Measurements from ENCODE around the gene CCDC116.
A peak's percentile ranks its signal among the peaks of the same experiment; 100 is the strongest.

CCDC116 gene

DNA sequence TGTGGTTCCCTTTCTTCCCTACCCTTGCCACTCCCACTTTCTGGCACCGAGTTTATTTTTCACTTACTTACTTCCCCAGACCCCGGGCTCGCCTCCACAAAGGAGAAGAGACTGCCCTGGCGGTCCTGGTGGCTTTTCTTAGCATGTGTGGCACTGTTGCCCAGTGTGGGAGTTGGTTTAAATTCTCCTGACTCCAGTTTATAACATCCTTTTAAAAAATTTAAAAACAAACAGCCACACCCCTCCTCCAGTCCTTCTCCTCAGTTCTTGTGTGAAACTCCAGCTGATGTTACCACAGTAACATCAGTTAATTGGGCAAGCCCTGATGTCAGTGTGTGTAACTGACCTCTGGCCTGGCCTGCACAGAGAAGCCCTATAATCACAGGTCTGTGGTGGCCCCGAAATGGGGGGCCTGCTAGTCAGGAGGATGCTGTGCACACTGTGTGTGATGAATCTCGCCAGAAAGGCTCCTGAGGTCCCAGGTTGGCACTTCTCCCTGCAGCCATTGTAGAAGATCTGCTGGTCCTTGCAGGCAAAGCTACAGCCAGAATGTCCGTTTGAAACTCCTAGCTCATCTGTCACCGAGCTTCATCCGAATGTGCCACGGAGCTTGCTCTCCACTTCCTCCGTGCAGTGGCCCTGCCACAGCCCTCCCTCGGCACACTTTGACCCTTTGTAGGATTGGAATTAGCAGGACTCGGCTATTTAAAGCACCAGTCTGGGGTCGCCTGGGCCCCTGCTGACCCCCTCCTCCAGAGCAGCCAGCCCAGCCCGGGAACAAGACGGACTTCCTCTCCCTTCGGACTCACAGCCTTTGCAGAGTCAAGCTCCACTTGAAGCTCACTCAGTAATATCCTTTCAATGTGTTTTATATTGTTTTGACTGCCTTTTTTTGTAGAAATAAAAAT is 10.3 kb upstream of the CCDC116 start:
- no peak for TF ChIP-seq ZBTB7A (IDR thresholded peaks at IDR 0.05; ENCODE audit: low read depth)
- TF ChIP-seq FOXM1 (IDR thresholded peaks at IDR 0.05; ENCODE audit: borderline replicate concordance, low read depth), result no peak
- no peak for TF ChIP-seq TCF12 (IDR thresholded peaks at IDR 0.05; ENCODE audit: low read depth)
- no peak for TF ChIP-seq EGR1 (IDR thresholded peaks at IDR 0.05)
- no peak for TF ChIP-seq CEBPB (IDR thresholded peaks at IDR 0.05)

- no peak for TF ChIP-seq RAD21 (IDR thresholded peaks at IDR 0.05; ENCODE audit: low read depth)
- TF ChIP-seq REST (IDR thresholded peaks at IDR 0.05; ENCODE audit: low read depth), result no peak
- no peak for TF ChIP-seq EP300 (IDR thresholded peaks at IDR 0.05; ENCODE audit: borderline replicate concordance)
- no peak for TF ChIP-seq CEBPB (IDR thresholded peaks at IDR 0.05)
- TF ChIP-seq MAX (IDR thresholded peaks at IDR 0.05), result no peak
- TF ChIP-seq TCF12 (IDR thresholded peaks at IDR 0.05; ENCODE audit: low read depth), result no peak
- TF ChIP-seq CREB1 (IDR thresholded peaks at IDR 0.05; ENCODE audit: low read depth), result no peak
- TF ChIP-seq USF1 (IDR thresholded peaks at IDR 0.05), result no peak
- TF ChIP-seq NFIC (IDR thresholded peaks at IDR 0.05), result no peak
- TF ChIP-seq YY1 (IDR thresholded peaks at IDR 0.05; ENCODE audit: low read depth), result no peak
- no peak for TF ChIP-seq ZBTB7A (IDR thresholded peaks at IDR 0.05; ENCODE audit: low read depth)
- TF ChIP-seq TEAD4 (IDR thresholded peaks at IDR 0.05), result no peak
- TF ChIP-seq TAF1 (IDR thresholded peaks at IDR 0.05; ENCODE audit: low read depth), result no peak; the same call in 1 of the 2 replicates
- TF ChIP-seq EGR1 (IDR thresholded peaks at IDR 0.05), result no peak
- no peak for TF ChIP-seq FOXM1 (IDR thresholded peaks at IDR 0.05; ENCODE audit: borderline replicate concordance, low read depth)
Observed at GRCh38 chr22:21622919-21623647, 9.5 kb upstream of the CCDC116 start.

- no peak for TF ChIP-seq REST (IDR thresholded peaks at IDR 0.05; ENCODE audit: low read depth)
Observed at GRCh38 chr22:21623648-21623970, 9.0 kb upstream of the CCDC116 start.

GRCh38 chr22:21624120-21624879 is 8.3 kb upstream of the CCDC116 start:
- TF ChIP-seq USF1 (IDR thresholded peaks at IDR 0.05) (no peak), RAD21 (IDR thresholded peaks at IDR 0.05; ENCODE audit: low read depth) (peak; percentile 15; the same call in 1 of the 2 replicates), TCF12 (IDR thresholded peaks at IDR 0.05; ENCODE audit: low read depth) (0 out of 2 replicates have a peak, but pooled peaks have one; percentile 30), YY1 (IDR thresholded peaks at IDR 0.05; ENCODE audit: low read depth) (no peak), TEAD4 (IDR thresholded peaks at IDR 0.05) (0 out of 2 replicates have a peak, but pooled peaks have one; percentile 41)

DNA sequence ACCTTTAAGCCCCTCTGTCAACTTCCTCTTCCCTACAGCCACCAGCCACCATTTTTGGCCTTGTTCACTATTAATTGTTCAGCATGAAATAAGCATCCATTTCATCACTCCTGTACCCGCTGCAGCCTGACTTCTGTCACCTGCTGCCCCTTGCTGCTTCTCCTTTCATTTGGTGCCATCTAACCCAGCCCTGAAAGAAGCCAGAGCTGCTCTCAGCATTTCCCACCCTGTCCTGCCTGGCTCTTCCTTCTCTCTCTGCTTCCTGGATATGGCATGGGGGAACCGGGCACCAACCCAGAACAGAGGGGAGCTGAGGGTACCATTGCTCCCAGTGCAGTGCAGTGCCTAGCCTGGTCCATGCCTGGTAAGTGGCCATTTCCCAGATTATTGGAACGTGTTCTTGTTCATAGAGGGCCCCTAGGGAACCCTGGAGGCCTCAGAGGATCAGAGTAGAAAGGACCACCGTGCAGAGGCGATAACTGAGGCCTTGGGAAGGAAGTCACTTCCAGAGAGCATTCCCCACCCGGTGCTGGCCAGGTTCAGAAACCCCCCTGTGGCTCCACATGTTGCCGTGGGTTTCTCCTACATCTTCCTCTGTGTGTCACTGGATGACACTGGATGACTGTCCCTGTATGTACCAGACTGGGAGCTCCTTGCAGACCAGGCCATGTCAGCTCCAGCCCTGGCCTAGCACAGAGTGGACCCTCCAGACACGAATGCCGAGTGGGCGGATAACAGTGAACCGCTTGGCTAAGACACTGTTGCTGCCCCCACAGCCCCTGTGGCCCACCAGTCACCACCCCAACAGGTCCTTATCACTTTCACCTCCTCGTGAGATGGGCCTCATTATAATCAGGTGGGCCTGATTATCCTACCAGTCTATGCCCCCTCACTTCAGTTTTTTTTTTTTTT is 7.4 kb upstream of the CCDC116 start:
- TF ChIP-seq REST (IDR thresholded peaks at IDR 0.05; ENCODE audit: low read depth), result no peak
- TF ChIP-seq TCF12 (IDR thresholded peaks at IDR 0.05; ENCODE audit: low read depth), result no peak
- no peak for TF ChIP-seq CREB1 (IDR thresholded peaks at IDR 0.05; ENCODE audit: low read depth)
- no peak for TF ChIP-seq EGR1 (IDR thresholded peaks at IDR 0.05)
- no peak for TF ChIP-seq TEAD4 (IDR thresholded peaks at IDR 0.05)
- TF ChIP-seq EP300 (IDR thresholded peaks at IDR 0.05; ENCODE audit: borderline replicate concordance), result no peak
- TF ChIP-seq USF1 (IDR thresholded peaks at IDR 0.05), result no peak
- no peak for TF ChIP-seq FOXM1 (IDR thresholded peaks at IDR 0.05; ENCODE audit: borderline replicate concordance, low read depth)
- no peak for TF ChIP-seq RAD21 (IDR thresholded peaks at IDR 0.05; ENCODE audit: low read depth)
- TF ChIP-seq NFIC (IDR thresholded peaks at IDR 0.05), result no peak
- TF ChIP-seq YY1 (IDR thresholded peaks at IDR 0.05; ENCODE audit: low read depth), result no peak
- TF ChIP-seq ZBTB7A (IDR thresholded peaks at IDR 0.05; ENCODE audit: low read depth), result no peak
- TF ChIP-seq TAF1 (IDR thresholded peaks at IDR 0.05; ENCODE audit: low read depth), result no peak
- TF ChIP-seq MAX (IDR thresholded peaks at IDR 0.05), result no peak
- TF ChIP-seq CEBPB (IDR thresholded peaks at IDR 0.05), result no peak

Measured in Ishikawa (cell line).